ENCODE data around the gene ANKRD29. TPM values are rescaled to one million over a fixed set of nuclear protein-coding genes. Genes with fewer than 3 reads are reported as not detected.
"Not testable (repeated sequence)": the region's sequence is repeated elsewhere in the genome, so short reads cannot be mapped to it uniquely, and the experiment has no call there.

Gene ANKRD29
- total RNA-seq, 1 donor from 2014 or later: 3.9 TPM

DNA sequence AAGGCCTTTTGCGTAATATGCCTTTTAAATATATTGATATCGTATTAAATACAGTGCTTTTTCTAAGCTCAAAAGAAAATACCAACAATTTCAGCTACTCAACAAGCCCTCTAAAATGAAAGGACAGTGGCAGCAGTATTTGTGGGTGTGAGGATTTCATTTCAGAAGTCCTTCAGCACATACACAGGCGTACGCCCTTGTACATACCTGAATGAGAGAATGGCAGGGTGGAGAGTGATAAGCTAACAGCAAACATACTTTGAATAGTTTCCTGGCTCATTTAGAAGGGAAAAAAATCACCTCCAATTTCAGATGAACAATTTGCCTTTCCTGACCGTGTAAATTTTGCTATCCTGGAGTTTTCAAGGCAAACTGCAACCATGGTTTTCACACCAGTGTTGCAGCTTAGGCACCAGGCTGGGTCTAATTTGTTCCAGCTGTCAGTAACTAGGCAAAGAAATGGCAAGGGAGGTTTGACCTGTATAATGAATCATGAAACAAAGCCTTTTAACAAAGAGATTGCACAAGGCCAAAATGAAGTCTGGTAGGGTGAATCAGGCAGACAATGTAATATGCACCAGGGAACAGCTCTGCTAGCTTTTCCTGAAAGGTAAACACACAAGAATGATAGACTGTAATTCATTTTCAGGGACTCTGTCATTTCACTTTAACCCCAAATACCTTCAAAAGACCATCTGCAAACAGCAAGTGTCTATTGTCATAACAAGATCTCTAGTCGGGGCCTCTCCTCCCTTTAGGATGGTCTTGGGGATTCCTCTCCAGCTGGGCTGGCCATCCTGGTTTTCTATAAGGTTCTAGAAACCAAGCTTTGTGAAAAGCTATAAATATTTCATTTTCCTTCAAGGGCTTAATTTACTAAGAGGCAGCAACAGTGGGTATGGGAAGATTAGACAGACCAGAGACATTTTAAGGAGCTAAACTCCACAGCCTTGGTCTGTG, 11.5 kb downstream of the ANKRD29 start:
- intact Hi-C loops (cut with DNase I): no loop called here
- DNase-seq (ENCODE audit: low spot score): no peak

DNA sequence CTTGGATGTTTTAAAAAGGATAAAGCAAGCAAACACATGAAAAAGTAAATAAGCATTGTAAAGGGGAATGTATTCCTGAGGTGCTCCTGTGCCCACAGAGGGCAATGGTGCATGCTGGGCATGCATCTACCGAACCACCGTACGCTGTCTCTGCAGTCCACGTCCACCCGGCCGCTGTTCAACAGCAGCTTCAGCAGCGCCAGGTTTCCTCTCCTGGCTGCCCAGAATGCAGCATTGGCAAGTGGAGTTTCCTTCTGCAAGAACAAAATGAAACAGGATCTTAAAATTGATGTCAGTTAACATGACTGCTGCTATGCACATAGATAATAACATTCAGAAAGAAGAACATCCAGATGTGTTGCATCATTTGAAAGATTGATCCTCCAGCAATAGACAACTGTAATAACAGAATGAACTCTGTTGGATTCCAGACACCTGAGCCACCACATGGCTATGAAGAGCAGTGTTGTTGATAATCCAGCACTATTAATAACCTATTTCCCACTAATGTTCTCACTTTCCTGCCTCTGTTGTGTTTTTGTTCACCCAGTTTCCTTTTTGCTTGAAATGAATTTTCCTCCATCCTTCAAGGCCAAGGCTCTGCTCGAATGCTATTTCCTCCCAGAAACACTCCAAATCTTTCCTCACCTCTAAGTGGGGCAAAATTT, 13.6 kb downstream of the ANKRD29 start:
- no peak for DNase-seq (ENCODE audit: low spot score)
- intact Hi-C loops (cut with DNase I): no loop called here

DNA sequence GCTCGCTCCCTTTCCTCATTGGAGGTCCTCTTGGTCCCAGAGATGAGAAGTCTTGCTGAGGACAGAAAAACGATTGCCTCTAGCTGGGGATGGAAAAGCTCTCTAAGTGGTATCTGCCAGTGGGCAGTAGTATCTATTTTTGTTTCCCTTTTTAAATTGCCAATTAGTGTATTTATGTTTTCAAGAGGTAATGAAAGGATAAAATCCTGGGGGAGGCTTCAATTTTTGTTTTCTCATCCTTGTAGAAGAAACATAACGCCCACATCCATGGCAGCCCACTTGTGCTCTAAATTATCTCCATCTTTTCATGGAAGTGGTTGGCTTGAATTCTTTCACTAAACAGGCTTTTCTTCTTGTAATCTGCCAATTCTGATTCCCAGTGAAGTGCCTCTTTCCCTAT, 14.3 kb downstream of the ANKRD29 start:
- DNase-seq (ENCODE audit: low spot score): no peak
- intact Hi-C loops (cut with DNase I): no loop called here

DNA sequence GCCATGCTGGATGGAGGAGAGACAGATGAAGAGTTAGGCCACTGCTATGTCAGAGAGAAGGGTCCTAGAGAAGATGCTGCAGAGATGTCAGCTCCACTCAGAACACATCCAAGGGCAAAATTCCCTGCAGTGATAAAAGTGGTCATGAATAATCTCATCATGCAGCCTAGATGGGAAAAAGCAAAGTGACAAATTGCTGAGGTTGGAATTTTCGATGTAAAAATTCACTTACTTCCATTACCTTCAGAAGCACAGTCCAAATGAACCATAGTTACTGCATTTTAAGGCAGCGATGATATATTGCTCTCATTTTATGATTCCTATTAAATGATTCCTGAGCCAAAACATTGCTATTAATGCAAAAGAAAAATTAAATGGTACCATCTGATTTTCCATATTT, 16.4 kb downstream of the ANKRD29 start:
- intact Hi-C loops (cut with DNase I): no loop called here
- no peak for DNase-seq (ENCODE audit: low spot score)

DNA sequence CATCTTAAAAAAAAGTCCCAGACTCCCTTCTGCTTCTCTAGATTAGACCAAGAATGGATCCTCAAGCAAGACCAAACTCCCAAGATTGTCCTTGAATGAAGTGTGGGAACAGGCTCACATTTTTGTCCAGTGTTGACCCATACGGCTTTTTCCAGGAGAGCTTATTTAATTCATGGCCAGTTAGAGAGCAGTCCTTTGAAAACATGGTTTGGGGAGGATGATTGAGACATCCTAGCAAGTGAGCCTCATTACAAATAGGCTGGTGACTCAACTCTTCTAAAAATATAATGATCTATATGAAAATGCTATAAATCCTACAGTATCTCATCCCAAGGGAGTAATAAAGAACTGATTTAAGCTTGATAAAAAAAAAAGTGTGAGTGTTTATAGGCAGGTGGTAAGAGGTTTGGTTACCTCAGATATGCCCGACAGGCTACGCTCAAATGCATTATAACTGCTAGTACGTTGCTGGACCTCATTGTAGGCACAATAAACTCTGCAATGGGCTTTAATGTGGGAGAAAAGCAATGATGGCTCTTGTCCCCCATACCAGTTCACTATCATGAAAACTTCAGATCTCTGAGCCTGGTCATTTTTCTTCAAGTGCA, 17.0 kb downstream of the ANKRD29 start:
- no peak for DNase-seq (ENCODE audit: low spot score)
- intact Hi-C loops (cut with DNase I): no loop called here

DNA sequence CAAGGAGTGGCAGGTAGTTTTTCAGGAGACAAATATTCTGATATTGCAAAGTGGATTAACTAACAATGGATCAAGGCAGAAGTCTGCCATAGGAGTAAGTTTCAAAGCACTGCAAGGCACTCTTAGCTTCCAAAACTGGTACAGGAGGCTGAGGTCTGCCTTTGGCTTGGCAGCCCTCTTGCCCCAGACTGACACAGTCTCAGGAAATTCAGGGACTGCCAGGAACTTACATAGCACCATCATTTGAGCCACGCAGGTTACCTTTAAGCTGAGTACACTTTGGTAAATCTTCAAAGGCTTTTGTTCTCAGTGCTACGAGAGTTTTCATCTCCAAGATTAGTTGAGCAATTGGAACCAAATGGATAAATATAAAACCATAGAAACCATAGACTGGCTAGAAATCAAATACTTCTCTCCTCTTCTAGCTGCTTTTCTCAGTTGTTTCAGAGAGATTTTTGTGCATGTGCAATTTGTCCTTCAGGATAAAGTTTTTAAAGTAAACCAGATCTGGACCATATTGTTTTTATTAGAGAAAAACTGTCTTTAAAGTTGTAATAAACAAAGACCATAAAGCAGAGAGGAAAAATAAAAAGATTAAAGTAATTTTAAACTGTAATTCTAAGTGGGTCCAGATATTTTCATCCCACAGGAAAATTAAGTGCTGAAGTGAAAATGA, 18.8 kb downstream of the ANKRD29 start:
- DNase-seq (ENCODE audit: low spot score): no peak
- intact Hi-C loops (cut with DNase I): no loop called here

DNA sequence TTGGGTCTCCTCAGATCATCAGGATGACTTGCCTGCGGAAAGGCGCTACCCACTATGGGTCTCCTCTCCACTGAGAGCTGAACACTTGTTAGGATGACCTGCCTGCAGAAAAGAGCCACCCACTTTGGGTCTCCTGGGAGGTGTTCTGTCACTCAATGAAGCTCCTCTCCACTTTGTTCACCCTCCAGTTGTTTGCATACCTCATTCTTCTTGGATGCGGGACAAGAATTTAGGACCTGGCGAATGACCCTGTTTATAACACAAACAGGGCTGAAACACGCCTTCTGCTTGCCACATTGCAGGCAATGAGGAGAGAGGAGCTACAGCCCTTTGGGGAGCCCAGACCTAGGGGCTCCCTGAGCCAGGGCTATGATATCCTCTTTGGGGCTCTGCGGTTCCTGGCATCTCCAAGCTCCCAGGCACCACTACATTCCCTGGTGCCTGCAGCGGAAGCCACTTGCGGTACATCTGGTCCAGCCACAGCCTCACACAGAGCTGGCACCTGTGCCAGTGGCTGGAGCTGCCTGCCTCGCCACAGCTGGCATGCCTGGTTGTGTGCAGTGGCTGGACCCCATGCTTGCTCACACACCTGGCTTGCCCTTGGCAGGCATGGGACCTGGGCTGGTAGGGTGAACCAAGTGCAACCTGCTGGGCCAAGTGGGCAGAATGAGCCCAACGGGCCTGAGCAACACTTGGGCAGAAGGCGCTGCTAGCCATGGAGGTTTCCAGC, 20.6 kb downstream of the ANKRD29 start:
- DNase-seq (ENCODE audit: low spot score): no peak
- intact Hi-C loops (cut with DNase I): no loop called here

DNA sequence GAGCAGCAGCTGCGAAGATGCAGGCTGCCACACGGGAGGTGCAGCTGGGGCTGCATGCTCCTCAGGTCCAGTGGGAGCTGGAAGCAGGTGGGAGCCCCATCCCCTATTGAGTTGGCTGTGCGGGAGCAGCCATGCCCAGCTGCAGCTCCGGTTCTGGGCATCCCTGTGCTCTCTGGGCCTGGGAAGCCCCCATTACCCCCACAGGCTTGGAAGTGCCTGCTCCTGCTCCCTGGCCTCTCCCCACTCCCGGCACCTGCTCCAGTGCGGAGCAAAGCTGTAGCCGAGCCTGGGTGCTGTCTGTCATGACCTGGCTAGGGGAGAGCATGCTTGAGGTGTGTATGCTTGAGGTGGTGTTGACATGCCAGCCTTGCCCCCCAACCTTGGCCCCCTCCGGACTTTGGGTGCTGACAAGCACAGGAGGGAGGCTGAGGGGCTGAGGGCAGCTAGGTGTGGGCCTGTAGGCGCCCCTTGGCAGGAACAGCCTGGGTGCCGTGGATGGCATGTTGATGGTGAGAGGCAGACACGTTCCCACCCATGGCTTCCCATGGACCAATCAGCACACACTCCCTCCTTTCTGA, 21.5 kb downstream of the ANKRD29 start:
- intact Hi-C loops (cut with DNase I): no loop called here
- no peak for DNase-seq (ENCODE audit: low spot score)

DNA sequence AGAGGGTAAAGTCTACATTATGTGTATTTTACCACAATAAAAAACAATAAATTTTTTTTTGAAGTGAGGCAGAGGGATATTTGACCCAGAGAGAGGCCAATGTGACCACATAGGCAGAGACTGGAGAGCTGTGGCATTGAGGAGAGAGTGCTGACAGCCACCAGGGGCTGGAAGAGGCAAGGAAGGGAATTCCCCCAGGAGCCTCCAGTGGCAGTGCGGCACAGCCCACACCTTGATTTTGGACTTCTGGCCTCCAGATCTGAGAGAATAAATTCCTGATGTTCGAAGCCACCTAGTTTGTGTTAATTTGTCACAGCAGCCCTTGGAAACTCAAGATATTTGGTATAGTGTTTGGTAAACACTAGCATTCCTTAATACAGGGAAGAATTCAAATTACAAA, 22.7 kb downstream of the ANKRD29 start:
- DNase-seq (ENCODE audit: low spot score): no peak
- intact Hi-C loops (cut with DNase I): no loop called here

DNA sequence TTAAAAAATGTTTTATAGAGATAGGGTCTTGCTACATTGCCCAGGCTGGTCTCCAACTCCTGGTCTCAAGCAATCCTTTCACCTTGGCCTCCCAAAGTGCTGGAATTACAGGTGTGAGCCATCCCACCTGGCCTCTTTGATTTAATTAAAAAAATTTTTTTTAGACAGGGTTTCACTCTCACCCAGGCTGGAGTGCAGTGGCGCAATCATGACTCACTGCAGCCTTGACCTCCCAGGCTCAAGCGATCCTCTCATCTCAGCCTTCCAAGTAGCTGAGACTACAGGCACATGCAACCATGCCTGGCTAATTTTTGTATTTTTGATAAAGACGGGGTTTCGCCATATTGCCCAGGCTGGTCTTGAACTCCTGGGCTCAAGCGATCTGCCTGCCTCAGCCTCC, 26.3 kb downstream of the ANKRD29 start:
- intact Hi-C loops (cut with DNase I); DNase-seq (ENCODE audit: low spot score): not testable (repeated sequence)

DNA sequence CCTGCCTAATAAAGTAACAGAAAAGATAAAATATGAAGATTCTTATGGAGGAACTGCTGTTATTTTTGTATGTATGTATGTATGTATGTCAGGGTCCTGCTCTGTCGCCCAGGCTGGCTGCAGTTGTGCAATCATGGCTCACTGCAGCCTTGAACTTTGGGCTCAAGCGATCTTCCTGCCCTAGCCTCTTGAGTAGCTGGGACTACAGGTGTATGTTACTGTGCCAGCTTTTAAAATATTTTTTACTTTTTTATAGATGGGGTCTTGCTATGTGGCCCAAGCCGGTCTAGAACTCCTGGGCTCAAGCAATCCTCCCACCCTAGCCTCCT, 26.7 kb downstream of the ANKRD29 start:
- no peak for DNase-seq (ENCODE audit: low spot score)
- intact Hi-C loops (cut with DNase I): no loop called here

DNA sequence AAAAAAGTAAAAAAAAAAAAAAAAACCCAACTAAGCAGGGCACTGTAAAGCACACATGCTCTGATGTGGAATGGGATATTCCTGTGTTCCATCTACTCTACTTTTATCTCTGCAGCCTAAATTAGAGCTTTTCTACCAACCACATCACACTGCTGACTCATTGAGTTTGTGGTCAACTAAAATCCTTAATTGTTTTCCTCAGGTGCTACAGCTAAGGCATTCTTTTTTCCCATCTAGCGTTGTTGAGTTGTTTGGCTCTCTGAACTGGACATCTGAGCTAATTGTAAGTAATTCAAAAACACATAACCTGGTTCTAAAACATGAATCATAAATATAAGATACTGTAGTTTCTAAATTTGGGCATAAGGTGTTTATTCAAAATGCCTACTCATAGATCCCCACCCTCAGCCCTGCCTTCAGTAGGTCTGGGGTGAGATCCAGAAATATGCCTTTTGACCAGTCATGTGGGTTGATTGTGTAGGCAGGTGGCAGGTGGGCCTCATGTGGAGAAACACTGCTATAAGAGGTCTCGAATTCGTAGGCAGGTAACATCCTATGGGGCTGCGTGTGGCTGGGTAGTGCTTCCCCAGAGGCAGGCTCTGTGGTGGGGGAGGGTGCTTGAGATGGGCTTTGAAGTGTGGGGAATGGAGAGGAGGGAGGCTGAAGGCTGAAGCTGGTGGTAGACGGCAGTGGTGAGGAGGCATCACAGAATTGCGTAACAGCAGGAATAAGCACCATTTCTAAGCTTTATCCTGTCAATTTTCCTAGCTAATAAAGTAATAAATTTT, 27.2 kb downstream of the ANKRD29 start:
- intact Hi-C loops (cut with DNase I): no loop called here
- no peak for DNase-seq (ENCODE audit: low spot score)

DNA sequence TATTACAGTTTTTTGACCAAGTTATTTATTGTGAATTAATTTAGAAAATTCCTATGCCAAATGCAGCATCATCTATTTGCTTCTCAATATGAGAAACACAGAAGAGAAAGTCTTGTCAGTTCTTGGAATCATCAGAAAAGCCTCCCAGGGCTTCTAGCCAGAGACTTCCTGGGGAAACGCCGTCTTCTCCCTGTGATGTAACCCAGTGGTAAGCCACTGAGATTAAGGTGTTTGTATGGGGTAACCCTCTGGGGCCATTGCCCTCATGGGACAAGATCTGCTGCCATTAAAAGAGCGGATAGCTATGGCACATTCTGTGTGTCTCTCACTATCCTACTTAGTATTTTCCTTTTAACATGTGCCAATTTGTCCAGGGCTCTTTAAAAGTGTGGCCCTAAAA, 28.0 kb downstream of the ANKRD29 start:
- intact Hi-C loops (cut with DNase I): no loop called here
- DNase-seq (ENCODE audit: low spot score): no peak

DNA sequence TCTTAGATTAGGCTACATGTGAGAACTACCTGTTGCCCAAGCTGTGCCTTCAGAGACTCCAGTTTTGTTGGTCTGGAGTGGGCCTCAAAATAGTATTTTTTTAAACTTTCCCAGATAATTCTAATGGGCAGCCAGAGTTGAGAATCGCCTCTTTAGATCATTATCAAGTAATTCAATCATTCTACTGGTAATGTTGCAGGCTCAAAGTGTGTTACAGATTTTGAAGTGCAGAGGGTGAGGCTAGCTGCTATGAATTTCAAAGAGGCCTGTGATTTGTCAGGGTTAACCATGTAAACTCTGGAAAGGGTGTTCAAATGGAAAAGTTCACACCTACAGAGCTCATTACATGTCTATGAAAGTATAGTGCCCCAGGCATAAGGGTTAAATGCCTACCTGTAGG, 30.1 kb downstream of the ANKRD29 start:
- intact Hi-C loops (cut with DNase I): no loop called here

DNA sequence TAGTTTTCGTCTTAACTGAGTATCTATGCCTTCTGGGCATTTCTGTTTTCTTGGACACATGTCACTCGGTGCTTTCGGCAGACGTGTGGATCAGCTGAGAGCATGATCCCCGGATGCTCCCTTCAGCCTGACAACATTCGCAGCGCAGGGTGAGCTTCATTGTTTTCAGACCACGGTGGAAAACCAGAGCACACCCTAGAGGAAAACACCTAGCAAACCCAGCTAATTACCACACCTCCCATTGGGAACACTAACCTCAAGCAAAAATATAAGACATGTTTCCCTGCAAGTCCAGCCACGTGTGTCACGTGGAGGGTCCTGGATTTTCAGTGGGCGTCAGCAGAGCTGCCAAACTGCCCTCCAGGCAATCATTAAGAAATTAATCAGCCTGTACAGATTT, 31.0 kb downstream of the ANKRD29 start:
- intact Hi-C loops (cut with DNase I): no loop called here
- no peak for DNase-seq (ENCODE audit: low spot score)

More for the DNA sequence above, 30.1 kb downstream of the ANKRD29 start:
- no peak for DNase-seq (ENCODE audit: low spot score)

DNA sequence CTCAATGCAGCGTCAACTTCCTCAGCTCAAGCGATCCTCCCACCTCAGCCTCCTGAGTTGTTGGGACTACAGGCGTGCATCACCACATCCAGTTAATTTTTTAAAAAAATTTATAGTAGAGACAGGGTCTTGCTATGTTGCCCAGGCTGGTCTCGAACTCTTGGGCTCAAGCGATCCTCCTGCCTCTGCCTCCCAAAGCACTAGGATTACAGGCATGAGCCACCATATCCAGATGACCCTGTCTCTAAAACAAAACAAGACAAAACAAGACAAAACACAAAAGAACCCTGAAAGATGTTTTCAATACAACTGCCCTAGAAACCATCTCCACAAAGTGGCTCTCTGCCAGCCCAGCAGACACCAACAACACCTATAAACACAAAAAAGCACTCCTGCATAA, 31.4 kb downstream of the ANKRD29 start:
- no peak for DNase-seq (ENCODE audit: low spot score)
- intact Hi-C loops (cut with DNase I): no loop called here

DNA sequence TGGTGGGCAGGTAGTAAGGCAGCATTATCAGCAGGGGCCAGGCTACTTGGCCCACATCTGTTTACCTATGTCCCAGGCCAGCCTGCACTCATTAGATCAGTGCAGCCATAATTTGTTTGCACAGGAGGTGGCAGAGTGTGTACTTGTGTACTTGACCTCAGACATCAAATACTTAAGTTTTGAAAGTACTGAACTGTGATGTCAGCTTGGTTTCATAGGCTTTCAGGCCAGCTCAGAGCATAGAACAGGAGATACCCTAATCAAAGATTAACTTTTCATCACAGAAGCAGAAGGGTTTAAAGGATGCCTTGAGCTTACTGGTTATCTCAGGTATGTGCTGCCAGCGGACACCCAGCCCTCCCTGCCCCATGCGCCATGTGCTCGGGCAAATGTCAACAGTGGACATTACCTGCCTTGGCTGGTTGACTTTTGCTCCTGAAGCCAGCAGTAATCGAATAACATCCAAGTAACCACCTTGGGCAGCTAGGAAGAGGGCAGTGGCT, 33.2 kb downstream of the ANKRD29 start:
- no peak for DNase-seq (ENCODE audit: low spot score)
- intact Hi-C loops (cut with DNase I): loop anchor here (10.0 kb wide), 1 partner anchor 485 kb away; no protein-coding TSS in a partner anchor

DNA sequence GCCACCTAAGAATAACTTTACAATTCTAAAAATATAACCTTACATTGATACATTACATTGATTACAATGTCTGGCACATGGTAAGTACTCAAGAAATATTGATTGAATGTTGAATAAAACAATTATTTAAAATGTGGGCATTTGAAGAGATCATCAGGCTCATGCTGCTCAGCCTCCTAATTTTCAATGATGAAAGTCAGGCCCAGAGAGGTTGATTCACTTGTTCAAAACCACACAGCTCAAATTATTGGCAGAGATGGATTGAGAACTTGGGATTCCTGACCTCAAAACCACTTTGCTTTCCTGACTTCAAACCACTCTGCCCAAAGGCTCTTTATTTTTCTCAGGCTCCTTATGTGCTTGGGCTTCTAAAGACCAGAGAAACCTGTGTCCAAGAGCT, 34.7 kb downstream of the ANKRD29 start:
- no peak for DNase-seq (ENCODE audit: low spot score)
- intact Hi-C loops (cut with DNase I): loop anchor here (10.0 kb wide), 1 partner anchor 487 kb away; no protein-coding TSS in a partner anchor
